HEK293 (cell line): ENCODE measurements around the gene CHST8.

Experiments used
- WT1 ChIP-seq: fragments of 450-650 bp; formaldehyde crosslinking; IDR thresholded peaks from 2 replicates; pipeline ENCODE4 v1.5.1; 2016; ENCODE audit warnings: missing biosample characterization, missing genetic modification characterization
- ZNF248 ChIP-seq: fragments of 450-650 bp; formaldehyde crosslinking; IDR thresholded peaks from 2 replicates; pipeline ENCODE4 v1.5.1; 2017; ENCODE audit warnings: missing biosample characterization, missing genetic modification characterization
- ZNF629 ChIP-seq: fragments of 450-650 bp; formaldehyde crosslinking; IDR thresholded peaks from 2 replicates; pipeline ENCODE4 v1.5.1; 2017; ENCODE audit warnings: missing biosample characterization, missing genetic modification characterization
- ZNF837 ChIP-seq: fragments of 450-650 bp; formaldehyde crosslinking; IDR thresholded peaks from 2 replicates; pipeline ENCODE4 v1.5.1; 2016; ENCODE audit warnings: missing biosample characterization, missing genetic modification characterization
- ZSCAN30 ChIP-seq: fragments of 450-650 bp; IDR thresholded peaks from 2 replicates; pipeline ENCODE4 v1.5.1; 2018; ENCODE audit warnings: missing biosample characterization, mild to moderate bottlenecking, missing genetic modification characterization, moderate library complexity
- ZXDB ChIP-seq: fragments of 450-650 bp; formaldehyde crosslinking; IDR thresholded peaks from 2 replicates; pipeline ENCODE4 v1.5.1; 2016; ENCODE audit warnings: missing biosample characterization, missing genetic modification characterization
- TF ChIP-seq, protein P1 (sequence below): fragments of 450-650 bp; formaldehyde crosslinking; IDR thresholded peaks from 2 replicates; pipeline ENCODE4 v1.5.1; 2016; ENCODE audit warnings: missing biosample characterization, missing genetic modification characterization, borderline replicate concordance
- TF ChIP-seq, protein P2 (sequence below): fragments of 450-650 bp; formaldehyde crosslinking; IDR thresholded peaks from 2 replicates; pipeline ENCODE4 v1.5.1; 2016; ENCODE audit warnings: missing biosample characterization, missing genetic modification characterization
- TF ChIP-seq, protein P3 (sequence below): fragments of 450-650 bp; formaldehyde crosslinking; IDR thresholded peaks from 2 replicates; pipeline ENCODE4 v1.5.1; 2017; ENCODE audit warnings: missing biosample characterization, missing genetic modification characterization
- TF ChIP-seq, protein P4 (sequence below): fragments of 450-650 bp; formaldehyde crosslinking; IDR thresholded peaks from 2 replicates; pipeline ENCODE4 v1.5.1; 2016; ENCODE audit warnings: missing biosample characterization, missing genetic modification characterization
- TF ChIP-seq, protein P5 (sequence below): fragments of 450-650 bp; formaldehyde crosslinking; conservative IDR thresholded peaks from 2 replicates; pipeline ENCODE4 v1.5.1; 2016; ENCODE audit warnings: low read depth, missing biosample characterization, missing genetic modification characterization
- TF ChIP-seq, protein P6 (sequence below): fragments of 450-650 bp; formaldehyde crosslinking; IDR thresholded peaks from 2 replicates; pipeline ENCODE4 v1.5.1; 2016; ENCODE audit warnings: missing biosample characterization, missing genetic modification characterization

DNA sequence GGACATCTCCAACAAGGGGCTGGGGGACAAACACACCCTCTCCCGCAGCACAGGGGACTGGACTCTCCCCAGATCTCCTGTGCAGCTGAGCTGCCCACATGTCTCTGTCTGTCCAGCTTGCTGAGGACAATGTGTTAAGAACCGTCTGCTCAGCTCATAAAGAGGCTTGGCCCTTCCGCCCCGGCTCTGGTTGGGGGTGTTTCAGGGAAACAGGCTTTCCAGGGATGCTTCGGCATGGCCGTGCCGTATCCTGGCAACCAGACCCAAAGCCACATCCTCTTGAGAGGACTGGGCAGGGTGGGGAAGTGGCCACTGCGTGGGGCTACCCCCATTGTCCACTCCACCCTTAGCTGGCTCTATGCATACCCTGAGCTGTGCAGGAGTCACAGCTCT lies 41.1 kb upstream of the CHST8 start:
- TF ChIP-seq, protein P1, sequence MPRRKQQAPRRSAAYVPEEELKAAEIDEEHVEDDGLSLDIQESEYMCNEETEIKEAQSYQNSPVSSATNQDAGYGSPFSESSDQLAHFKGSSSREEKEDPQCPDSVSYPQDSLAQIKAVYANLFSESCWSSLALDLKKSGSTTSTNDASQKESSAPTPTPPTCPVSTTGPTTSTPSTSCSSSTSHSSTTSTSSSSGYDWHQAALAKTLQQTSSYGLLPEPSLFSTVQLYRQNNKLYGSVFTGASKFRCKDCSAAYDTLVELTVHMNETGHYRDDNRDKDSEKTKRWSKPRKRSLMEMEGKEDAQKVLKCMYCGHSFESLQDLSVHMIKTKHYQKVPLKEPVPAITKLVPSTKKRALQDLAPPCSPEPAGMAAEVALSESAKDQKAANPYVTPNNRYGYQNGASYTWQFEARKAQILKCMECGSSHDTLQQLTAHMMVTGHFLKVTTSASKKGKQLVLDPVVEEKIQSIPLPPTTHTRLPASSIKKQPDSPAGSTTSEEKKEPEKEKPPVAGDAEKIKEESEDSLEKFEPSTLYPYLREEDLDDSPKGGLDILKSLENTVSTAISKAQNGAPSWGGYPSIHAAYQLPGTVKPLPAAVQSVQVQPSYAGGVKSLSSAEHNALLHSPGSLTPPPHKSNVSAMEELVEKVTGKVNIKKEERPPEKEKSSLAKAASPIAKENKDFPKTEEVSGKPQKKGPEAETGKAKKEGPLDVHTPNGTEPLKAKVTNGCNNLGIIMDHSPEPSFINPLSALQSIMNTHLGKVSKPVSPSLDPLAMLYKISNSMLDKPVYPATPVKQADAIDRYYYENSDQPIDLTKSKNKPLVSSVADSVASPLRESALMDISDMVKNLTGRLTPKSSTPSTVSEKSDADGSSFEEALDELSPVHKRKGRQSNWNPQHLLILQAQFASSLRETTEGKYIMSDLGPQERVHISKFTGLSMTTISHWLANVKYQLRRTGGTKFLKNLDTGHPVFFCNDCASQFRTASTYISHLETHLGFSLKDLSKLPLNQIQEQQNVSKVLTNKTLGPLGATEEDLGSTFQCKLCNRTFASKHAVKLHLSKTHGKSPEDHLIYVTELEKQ: no peak
- TF ChIP-seq, protein P2, sequence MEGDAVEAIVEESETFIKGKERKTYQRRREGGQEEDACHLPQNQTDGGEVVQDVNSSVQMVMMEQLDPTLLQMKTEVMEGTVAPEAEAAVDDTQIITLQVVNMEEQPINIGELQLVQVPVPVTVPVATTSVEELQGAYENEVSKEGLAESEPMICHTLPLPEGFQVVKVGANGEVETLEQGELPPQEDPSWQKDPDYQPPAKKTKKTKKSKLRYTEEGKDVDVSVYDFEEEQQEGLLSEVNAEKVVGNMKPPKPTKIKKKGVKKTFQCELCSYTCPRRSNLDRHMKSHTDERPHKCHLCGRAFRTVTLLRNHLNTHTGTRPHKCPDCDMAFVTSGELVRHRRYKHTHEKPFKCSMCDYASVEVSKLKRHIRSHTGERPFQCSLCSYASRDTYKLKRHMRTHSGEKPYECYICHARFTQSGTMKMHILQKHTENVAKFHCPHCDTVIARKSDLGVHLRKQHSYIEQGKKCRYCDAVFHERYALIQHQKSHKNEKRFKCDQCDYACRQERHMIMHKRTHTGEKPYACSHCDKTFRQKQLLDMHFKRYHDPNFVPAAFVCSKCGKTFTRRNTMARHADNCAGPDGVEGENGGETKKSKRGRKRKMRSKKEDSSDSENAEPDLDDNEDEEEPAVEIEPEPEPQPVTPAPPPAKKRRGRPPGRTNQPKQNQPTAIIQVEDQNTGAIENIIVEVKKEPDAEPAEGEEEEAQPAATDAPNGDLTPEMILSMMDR (tag by site-specific recombination): no peak
- TF ChIP-seq ZXDB (no peak), WT1 (tag by site-specific recombination) (no peak), ZNF248 (tag by site-specific recombination) (no peak), ZNF629 (tag by site-specific recombination) (no peak), ZSCAN30 (no peak), ZNF837 (tag by site-specific recombination) (no peak)
- TF ChIP-seq, protein P3, sequence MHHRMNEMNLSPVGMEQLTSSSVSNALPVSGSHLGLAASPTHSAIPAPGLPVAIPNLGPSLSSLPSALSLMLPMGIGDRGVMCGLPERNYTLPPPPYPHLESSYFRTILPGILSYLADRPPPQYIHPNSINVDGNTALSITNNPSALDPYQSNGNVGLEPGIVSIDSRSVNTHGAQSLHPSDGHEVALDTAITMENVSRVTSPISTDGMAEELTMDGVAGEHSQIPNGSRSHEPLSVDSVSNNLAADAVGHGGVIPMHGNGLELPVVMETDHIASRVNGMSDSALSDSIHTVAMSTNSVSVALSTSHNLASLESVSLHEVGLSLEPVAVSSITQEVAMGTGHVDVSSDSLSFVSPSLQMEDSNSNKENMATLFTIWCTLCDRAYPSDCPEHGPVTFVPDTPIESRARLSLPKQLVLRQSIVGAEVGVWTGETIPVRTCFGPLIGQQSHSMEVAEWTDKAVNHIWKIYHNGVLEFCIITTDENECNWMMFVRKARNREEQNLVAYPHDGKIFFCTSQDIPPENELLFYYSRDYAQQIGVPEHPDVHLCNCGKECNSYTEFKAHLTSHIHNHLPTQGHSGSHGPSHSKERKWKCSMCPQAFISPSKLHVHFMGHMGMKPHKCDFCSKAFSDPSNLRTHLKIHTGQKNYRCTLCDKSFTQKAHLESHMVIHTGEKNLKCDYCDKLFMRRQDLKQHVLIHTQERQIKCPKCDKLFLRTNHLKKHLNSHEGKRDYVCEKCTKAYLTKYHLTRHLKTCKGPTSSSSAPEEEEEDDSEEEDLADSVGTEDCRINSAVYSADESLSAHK (tag by site-specific recombination): no peak
- TF ChIP-seq, protein P4, sequence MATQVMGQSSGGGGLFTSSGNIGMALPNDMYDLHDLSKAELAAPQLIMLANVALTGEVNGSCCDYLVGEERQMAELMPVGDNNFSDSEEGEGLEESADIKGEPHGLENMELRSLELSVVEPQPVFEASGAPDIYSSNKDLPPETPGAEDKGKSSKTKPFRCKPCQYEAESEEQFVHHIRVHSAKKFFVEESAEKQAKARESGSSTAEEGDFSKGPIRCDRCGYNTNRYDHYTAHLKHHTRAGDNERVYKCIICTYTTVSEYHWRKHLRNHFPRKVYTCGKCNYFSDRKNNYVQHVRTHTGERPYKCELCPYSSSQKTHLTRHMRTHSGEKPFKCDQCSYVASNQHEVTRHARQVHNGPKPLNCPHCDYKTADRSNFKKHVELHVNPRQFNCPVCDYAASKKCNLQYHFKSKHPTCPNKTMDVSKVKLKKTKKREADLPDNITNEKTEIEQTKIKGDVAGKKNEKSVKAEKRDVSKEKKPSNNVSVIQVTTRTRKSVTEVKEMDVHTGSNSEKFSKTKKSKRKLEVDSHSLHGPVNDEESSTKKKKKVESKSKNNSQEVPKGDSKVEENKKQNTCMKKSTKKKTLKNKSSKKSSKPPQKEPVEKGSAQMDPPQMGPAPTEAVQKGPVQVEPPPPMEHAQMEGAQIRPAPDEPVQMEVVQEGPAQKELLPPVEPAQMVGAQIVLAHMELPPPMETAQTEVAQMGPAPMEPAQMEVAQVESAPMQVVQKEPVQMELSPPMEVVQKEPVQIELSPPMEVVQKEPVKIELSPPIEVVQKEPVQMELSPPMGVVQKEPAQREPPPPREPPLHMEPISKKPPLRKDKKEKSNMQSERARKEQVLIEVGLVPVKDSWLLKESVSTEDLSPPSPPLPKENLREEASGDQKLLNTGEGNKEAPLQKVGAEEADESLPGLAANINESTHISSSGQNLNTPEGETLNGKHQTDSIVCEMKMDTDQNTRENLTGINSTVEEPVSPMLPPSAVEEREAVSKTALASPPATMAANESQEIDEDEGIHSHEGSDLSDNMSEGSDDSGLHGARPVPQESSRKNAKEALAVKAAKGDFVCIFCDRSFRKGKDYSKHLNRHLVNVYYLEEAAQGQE (tag by site-specific recombination): no peak
- TF ChIP-seq, protein P5, sequence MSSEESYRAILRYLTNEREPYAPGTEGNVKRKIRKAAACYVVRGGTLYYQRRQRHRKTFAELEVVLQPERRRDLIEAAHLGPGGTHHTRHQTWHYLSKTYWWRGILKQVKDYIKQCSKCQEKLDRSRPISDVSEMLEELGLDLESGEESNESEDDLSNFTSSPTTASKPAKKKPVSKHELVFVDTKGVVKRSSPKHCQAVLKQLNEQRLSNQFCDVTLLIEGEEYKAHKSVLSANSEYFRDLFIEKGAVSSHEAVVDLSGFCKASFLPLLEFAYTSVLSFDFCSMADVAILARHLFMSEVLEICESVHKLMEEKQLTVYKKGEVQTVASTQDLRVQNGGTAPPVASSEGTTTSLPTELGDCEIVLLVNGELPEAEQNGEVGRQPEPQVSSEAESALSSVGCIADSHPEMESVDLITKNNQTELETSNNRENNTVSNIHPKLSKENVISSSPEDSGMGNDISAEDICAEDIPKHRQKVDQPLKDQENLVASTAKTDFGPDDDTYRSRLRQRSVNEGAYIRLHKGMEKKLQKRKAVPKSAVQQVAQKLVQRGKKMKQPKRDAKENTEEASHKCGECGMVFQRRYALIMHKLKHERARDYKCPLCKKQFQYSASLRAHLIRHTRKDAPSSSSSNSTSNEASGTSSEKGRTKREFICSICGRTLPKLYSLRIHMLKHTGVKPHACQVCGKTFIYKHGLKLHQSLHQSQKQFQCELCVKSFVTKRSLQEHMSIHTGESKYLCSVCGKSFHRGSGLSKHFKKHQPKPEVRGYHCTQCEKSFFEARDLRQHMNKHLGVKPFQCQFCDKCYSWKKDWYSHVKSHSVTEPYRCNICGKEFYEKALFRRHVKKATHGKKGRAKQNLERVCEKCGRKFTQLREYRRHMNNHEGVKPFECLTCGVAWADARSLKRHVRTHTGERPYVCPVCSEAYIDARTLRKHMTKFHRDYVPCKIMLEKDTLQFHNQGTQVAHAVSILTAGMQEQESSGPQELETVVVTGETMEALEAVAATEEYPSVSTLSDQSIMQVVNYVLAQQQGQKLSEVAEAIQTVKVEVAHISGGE (tag by site-specific recombination): no peak
- TF ChIP-seq, protein P6, sequence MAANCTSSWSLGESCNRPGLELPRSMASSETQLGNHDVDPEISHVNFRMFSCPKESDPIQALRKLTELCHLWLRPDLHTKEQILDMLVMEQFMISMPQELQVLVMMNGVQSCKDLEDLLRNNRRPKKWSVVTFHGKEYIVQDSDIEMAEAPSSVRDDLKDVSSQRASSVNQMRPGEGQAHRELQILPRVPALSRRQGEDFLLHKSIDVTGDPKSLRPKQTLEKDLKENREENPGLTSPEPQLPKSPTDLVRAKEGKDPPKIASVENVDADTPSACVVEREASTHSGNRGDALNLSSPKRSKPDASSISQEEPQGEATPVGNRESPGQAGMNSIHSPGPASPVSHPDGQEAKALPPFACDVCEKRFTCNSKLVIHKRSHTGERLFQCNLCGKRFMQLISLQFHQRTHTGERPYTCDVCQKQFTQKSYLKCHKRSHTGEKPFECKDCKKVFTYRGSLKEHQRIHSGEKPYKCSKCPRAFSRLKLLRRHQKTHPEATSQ (tag by site-specific recombination): no peak
